HG03342 (cell line): ENCODE results near the gene WWOX.

Experiments used
- ATAC-seq: cut with Tn5 transposase; IDR thresholded peaks from one replicate; pipeline ENCODE4 v1.9.1; 2021; ENCODE audit warnings: mild to moderate bottlenecking, moderate library complexity; ENCODE audit not compliant: unreplicated experiment

WWOX gene

DNA sequence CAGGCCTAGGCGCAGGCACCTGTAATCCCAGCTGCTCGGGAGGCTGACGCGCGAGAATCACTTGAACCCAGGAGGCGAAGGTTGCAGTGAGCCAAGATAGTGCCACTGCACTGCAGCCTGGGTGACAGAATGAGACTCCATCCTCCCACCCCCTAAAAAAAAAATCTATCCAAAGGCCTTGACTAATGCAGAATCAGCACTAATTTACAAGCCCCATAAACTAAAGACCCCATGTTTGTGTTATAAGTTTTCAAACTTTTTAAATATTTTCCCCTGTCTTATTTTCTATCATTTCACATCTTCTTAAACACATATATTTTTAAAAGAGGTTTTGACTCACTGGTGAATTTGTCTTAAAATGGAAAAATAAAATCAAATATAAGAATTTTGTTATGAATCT lies 713.1 kb downstream of the WWOX start:
- no peak for ATAC-seq

DNA sequence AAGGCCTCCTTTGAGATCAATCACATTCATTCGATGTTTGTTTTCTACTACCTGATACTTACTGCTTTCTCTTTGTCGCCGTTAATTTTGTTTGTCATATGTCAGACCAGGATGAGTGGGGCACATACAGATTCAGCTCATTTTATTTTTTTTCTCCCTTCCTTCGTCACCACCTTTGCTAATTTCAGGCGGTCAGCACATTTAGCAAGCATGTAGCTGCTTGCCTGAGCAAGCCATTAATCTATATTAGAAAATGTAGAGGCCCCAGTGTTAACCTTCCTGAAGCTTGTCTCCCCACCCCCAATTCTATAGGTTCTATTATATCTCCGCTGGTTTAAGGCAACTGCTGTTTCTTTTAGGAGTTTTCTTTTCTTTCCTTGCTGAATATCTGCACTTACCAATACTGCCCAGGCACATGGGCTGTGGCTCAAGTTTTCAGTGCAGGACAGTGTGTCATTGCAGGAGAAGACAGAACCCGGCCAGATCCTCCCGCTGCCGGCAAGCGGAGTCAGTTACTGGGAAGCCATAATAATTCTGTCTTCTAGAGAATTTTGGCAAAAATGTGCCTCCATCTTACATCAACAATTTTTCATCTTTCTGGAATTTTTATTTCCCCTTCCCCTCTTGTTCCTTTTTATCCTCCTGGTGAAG lies 714.3 kb downstream of the WWOX start:
- ATAC-seq: no peak

DNA sequence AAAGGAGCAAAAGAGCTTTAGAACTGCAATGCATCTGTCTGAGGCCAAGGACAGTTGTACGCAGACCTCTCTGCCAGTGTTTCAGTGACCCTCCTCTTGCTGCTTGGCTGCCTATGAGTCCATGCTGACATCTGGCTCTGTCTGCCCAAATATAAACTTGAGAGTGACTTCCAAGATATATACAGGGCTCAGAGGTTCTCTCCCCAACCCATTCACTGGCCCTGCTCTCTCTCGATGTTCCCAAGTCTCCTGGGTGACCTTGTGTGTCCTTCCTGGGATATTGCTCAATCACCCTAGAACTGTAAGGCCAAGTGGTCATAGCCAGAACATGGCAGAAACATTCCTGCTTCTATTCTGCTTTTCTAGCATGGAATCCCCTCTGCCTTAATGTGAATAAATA lies 716.3 kb downstream of the WWOX start:
- ATAC-seq: no peak

DNA sequence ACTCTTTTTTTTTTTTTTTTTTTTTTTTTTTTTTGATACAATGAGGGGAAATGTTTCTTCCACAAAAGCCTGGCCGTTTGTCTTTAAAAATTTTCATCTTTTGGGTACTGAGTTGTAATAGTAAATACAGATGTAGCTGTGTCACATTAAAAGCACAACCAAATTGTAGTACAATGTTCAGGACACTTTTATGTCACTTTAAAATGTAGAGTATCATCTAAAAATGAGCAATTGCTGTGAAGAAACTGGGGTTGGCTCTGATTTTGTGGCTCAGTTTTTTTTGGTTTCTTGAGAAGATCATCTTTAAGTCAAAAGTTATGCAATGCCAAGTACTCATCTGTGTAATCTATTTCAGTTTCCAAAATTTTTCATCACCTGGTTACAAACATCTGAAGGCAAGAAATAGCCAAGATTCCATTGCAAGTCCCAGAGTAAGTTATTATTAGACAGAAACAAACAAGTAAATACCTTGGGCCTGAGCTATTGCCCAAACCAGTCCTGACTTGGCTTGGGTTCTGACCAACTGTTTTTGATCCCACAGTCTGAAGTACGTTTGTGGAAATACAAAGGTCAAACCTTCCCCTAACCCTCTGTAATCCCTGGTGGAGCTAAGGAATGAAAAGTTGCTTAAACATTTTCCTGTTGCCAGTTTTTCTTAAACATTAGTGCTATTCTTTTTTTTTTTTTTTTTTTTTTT lies 717.2 kb downstream of the WWOX start:
- ATAC-seq: no peak

DNA sequence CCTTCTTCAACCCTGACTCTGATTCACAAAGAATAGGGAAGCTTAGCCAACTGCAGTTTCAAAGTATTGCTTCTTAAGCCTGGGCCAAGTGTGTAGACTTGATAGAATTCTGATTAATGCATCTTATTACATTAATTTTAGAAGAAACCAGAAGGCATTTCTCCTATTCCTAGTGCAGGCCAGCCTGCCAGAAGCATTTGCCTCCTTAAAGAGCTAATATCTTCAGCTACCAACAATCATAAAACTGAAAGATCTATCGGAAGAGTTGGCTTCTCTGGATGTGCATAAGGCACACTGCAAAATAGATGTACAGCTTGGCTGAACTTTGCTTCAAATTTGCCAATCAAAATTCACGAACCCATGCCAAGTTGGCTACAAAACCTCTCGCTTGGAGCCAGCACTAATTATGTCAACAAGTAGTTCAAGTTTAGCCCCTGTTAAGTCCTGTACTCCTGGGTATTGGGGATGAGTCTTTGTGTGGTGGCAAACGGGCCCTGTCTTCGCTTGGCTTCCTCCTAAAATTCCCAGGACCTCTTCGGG lies 717.8 kb downstream of the WWOX start:
- no peak for ATAC-seq

DNA sequence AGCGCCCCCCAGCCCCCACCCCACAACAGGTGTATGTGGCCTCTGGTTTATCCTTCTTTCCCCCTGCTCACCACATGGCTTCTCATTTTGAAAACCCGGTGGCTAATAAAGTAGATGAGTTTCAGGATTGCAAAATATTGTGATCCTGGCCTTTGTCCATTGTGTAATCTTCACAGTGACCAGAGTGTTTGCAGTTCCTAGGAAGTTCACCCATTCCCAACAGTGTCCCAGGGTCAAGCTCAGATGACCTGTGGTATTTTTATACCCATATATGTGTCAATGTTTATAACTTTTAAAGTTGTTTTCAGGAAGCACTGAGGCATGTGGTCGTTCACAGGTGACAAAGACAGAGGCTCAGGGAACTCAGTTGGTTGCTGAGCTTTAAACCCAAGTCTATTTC lies 721.9 kb downstream of the WWOX start:
- ATAC-seq: no peak

DNA sequence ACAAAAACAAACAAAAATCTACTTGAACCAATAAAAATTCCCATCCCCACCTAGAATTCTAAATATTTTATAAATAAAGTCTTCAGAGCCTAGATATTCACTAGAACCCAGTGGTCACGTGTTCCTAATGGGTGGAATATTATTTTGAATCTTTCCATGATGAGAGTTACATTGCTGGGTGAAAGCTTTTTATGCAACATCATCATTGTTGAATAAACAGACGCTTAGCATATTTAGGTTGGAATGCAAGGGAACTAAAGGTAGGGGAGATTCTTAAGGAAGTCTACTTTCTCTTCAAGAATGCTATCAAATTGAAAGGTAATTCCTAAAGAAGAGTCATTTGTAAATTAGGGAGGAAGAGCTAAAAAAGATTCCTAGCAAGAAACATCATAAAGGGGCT lies 723.1 kb downstream of the WWOX start:
- ATAC-seq: no peak

DNA sequence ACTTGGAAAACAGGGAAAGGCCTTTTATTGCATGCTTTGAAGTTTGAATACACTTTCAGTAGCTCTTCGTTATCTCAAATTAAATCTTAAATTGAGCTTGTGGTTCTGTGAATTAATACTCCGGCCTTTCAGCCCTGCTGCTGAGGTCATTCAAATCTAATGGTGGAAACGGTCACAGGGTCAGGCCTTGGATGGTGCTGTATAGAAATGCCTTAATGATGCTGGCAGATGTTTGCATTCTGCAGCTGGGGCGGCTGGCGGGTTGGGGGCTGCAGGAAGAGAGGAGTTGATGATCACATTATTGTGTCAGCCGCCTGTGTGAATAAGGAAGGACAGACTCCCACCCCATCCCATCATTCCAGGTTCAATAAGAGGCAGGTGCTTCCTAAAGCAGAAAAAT lies 723.6 kb downstream of the WWOX start:
- no peak for ATAC-seq

DNA sequence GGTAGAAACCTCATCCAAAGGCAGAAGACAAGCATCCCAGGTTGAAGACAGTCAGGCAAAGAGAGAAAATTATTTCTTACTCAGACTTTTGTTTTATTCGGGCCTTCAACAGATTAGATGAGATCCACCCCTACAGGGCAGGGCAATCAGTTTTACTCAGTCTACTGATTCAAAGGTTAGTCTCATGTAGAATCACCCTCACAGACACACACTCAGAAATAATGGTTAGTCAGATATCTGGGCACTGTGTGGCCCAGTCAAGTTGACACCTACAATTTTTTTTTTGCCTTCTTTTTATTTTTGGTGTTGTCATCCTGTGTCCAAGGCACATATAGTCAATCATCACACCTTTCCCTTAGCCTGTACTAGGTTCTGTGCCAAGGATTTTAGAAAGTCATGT lies 729.8 kb downstream of the WWOX start:
- no peak for ATAC-seq

DNA sequence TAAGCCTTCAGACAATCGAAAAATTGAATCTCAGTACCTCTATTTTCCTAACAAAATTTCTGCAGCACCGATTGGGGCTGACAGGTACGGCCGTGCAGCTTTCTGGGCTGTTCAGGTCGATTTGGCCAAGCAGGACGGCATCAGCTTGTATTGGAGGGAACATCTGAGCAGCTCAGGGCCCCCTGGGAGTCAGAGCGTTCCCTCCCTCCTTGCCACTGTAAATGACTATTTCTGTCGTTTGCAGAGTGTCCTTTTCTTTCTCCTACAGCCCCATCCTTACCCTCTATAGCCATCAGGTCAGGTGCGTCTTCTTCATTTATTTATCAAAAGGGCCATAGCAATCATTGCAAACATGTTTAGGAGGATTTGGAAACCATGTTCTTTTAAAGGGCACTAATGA lies 731.1 kb downstream of the WWOX start:
- ATAC-seq: no peak

DNA sequence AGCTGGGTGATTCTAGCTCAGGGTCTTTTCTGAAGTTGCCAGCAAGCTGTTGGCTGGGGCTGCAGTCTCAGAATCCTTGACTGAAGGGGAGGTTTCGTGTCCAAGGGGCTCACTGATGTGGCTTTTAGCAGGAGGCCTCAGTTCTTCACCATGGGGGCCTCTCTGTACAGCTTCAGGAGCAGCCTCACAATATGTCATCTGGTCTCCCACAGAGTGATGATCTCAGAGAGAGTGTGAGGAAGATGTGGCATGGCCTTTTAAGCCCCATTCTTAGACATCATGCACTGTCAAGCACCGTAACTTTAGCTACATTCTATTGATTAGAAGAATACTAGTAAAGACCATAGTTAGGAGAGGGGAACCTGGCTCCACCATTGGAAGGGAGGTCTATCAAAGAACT lies 732.6 kb downstream of the WWOX start:
- no peak for ATAC-seq

DNA sequence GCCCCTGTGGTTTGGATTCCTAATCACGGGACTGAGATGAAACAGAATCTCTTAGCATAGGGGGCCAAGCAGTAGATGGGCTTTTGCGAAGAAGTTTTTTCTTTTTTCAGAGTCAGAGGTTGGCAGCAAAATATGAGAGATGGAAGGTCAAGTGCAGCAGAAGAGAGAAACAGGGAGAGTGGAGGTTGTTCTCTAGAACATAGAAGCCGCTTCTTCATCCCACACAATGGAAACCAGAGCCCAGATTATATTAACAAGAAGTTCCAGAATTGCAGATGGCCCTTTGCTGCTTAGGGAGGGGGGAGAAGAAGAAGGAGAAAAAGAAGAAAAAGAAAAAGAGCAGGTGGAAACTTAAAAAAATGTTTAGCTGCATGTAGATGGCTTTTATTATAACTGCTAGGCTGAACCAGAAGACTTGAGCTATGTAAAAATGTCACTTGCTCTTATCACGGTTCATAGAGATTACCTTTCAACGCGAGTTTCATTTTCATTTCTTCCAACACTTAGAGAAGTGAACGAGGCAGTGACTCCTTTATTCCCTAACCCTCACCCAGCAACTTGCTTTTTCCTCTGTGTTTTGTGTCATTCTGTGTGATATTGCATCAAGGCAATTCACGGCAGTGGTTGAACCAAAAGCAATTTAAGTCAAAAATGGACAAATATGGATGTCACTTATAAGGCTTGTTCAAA lies 737.5 kb downstream of the WWOX start:
- ATAC-seq: no peak

DNA sequence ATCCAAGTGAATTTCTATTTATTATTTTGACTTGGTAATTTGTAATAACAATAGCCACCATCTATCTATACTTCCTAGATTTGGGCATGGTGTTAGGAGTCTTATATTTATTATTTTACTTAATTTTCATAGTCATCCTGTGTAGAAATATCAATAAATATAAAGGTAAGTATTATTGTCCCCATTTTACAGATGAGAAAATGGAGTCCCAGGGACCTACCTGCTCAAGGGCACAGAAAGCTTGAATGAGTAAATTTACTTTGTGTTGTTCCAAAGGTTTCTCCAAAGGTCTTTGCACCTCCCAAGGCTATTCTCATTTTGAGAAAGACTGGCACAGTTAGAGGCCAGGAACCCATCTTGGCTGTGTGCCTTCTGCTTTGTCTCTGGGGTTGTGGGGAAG lies 738.3 kb downstream of the WWOX start:
- ATAC-seq: no peak

DNA sequence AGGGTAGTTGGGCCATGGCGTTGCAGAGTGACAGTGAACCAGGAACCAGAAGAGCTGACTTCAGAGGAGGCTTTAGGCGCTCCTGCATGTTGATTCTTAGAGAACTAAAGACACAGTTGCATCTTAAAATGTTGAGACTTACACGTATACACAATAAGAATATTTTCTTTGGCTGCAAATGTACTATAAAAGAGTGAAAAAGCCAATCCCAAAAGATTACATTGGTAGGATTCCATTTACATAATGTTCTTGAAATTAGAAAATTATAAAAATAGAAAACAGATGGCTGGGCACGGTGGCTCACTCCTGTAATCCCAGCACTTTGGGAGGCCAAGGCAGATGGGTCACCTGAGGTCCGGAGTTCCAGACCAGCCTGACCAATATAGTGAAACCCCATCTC lies 738.8 kb downstream of the WWOX start:
- ATAC-seq: no peak

DNA sequence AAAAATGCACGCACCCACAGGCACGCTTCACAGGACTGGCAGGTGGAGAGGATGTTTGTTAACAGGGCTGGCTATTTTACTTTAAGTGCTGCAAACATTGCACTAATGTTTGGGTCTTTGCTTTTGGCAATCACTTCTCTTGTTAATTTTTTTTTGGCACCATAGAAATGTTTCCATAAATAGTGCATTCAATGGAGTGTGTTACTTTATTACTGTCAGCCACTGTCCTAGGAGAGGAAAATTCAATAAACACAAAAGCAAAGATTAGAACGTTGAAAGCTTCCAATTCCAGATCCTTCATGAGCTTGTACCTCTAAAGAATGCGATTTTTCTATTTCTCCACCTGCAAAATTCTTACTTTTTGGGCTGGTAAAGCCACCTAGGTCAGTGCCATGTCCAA lies 743.5 kb downstream of the WWOX start:
- ATAC-seq: no peak

DNA sequence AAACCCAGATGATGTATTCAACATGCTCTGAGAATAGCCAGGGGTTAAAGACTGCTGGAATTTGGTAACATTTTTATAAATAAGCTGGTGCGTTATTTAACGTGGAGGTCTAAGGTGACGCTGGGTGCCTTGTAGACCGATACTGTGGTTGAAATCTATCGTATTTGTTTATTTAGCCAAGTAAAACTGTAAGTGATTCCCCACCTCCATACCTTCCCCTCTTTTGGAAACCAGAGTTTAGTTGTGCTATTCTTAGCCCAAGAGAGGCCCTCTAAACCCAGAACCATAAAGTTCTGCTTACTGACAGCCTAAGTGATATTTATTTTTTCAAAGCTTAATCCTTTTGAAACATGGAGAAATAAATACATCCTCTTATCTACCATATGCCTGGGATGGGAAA lies 744.5 kb downstream of the WWOX start:
- ATAC-seq: no peak

DNA sequence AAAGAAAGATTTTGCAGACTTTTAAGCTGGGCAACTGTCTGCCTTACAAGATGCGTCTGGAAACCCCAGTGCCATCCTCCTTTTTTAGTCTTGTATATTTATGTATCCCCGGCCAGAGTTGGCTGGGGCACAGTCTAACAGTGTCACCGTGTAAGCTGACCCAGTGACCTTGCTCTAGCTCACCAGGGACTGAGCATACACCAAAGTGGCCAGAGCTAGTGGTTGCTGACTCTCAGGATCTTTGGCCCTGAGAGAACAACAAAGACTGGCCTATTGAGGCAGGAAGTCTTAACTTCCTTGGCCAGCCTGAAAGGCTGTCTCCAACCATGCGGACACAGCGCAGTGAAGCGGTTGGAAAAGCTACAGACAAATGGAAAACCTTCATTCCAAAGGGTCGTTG lies 745.2 kb downstream of the WWOX start:
- ATAC-seq: no peak

DNA sequence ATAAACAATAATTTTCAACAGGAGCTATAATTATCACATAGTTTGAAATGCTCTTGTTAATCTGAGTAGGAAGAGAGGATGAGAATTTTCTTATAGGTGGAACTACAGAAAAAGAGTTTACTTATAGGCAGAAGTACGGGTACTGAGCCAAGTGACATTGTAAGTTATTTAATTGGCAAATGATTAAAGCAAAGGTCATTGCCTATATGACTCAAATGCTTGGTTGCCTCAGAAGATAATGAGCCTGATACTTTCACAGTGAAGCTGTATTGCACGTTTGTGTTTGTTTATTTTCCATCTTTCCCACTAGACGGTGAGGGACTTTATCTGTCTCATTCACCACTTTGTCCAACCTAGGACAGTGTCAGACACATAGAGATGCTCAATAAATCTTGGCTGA lies 751.8 kb downstream of the WWOX start:
- no peak for ATAC-seq

DNA sequence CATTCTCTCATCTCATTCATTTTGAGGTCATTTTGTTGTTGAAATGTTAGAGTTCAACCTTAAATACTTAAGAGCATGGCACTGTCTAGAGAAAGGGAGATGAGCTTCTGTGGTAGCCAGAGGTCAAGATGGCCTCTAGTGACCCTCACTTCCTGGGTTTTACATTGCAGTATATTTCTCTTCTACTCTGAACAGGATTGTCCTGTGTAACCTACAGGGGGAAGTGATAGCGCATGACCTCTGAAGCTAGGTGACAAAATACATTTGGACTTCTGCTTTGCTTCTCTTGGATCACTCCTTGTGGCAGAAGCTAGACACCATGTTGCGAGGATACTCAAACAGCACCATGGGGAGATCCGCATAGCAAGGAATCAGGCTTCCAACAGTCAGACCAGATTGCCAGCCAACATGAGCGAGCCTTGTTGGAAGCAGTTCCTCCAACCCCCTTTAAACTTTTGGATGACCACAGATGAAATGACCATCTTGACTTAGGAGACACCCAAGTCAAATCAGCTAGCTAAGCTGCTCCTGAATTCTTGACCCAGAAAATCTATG lies 752.7 kb downstream of the WWOX start:
- ATAC-seq: no peak

DNA sequence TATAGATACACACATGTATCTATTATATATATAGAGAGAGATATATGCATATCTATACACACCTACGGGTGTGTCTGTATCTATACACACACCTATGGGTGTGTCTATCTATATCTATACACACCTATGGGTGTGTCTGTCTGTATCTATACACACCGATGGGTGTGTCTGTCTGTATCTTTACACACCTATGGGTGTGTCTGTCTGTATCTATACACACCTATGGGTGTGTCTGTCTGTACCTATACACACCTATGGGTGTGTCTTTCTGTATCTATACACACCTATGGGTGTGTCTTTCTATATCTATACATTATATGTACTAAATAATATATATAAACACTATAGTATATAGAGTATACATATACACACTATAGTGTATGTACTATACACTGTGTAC lies 762.6 kb downstream of the WWOX start:
- ATAC-seq: no peak

DNA sequence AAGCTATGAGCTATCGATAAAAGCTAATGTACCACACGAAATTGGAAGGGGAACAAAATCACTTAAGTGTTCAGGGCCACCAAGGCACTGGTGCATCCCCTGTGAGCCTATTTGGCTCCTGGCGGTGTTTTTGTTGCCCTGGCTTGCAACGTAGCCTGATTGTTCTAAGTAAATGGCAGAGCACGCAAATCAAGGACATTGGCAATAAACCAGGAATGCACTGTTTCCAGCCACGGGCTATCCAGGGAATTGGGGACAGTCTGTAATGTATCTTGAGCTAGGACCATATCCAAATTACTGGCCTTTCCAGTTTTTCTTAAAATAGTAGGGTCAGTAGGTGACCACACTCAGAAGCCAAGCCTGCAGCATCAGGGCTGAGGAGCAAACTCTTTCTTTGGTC lies 767.1 kb downstream of the WWOX start:
- ATAC-seq: no peak

DNA sequence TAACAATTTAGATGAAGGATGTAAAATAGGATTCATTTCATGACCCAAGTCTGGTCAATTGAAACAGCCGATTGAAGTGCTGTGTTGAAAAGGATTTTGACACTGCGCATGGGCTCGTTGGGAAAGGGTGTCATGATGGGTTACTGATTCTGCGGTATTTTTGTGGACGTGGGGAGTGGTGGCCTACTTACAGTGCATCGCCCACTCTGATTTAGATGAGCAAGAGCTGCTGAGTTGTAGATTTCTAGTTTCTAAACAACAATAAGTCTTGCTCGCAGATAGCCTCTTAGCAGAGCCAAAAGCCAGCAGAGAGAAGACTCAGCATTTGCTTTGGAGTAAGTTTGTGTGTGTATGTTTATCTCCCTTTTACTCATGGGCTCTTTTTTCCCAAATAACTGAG lies 770.0 kb downstream of the WWOX start:
- no peak for ATAC-seq
